H1 (cell line): Measurements from ENCODE around the gene C5AR1. TPM values are rescaled to one million over a fixed set of nuclear protein-coding genes. Genes with fewer than 3 reads are reported as not detected.

Experiments used
- CTCF ChIA-PET: fragments of 300-600 bp; sonication (Branson Sonifier 250); formaldehyde crosslinking; loops from one replicate; lab custom pipeline; 2021; ENCODE audit not compliant: partially characterized antibody; lab: Charles Lee
- POLR2A ChIA-PET: fragments of 300-600 bp; sonication (Branson Sonifier 250); formaldehyde crosslinking; loops from one replicate; lab custom pipeline; 2021; ENCODE audit warnings: inconsistent platforms; ENCODE audit not compliant: partially characterized antibody; lab: Charles Lee
- DNase-seq, 2 experiments: peaks; one replicate each; pipeline versions ENCODE4 v3.0.0 to v3.0.0-alpha.2; 2010 to 2022; ENCODE audit warnings: low spot score in 2 of 2, low read depth in 1 of 2, mixed read lengths in 1 of 2
- FAIRE-seq: peaks from 2 replicates; lab custom pipeline; 2011; peaks lifted over from hg19 to GRCh38; lab: Jason Lieb, UNC
- H2AFZ ChIP-seq: 2 replicates; pipeline ENCODE4 v1.8.1; 2012; ENCODE audit warnings: low read length, inconsistent platforms
- H2AK5ac ChIP-seq: 2 replicates; pipeline ENCODE4 v1.6.1; 2013; ENCODE audit warnings: low read depth, low read length
- H2BK120ac ChIP-seq: replicated peaks from 2 replicates; pipeline ENCODE3; 2013; ENCODE audit warnings: low read depth, low read length, inconsistent platforms
- H2BK12ac ChIP-seq: 2 replicates; pipeline ENCODE4 v1.6.1; 2013; ENCODE audit warnings: low read depth, low read length
- H2BK15ac ChIP-seq: 2 replicates; pipeline ENCODE4 v1.6.1; 2013; ENCODE audit warnings: low read length
- H2BK20ac ChIP-seq: 2 replicates; pipeline ENCODE4 v1.6.1; 2013; ENCODE audit warnings: low read length
- H2BK5ac ChIP-seq: 2 replicates; pipeline ENCODE4 v1.6.1; 2013; ENCODE audit warnings: low read depth, low read length
- H3K14ac ChIP-seq: 2 replicates; pipeline ENCODE4 v1.6.1; 2013; ENCODE audit warnings: inconsistent platforms; ENCODE audit not compliant: insufficient read length
- H3K18ac ChIP-seq: 2 replicates; pipeline ENCODE4 v1.6.1; 2013; ENCODE audit warnings: low read length; ENCODE audit errors: extremely low read depth
- H3K23ac ChIP-seq: 2 replicates; pipeline ENCODE4 v1.6.1; 2013; ENCODE audit warnings: inconsistent platforms; ENCODE audit not compliant: insufficient read length
- H3K23me2 ChIP-seq: 2 replicates; pipeline ENCODE4 v1.6.1; 2013; ENCODE audit warnings: low read depth, low read length
- H3K27ac ChIP-seq: 2 replicates; pipeline ENCODE4 v1.6.1; 2011; ENCODE audit warnings: low read depth, low read length, inconsistent platforms
- H3K27me3 ChIP-seq, 4 experiments: replicated peaks in 1 of 4; 1 replicate in 1 of 4; 2 replicates in 3 of 4; pipeline versions ENCODE4 v1.6.1 to v1.8.1; 2011 to 2013; ENCODE audit warnings: low read length in 3 of 4, mild to moderate bottlenecking in 3 of 4, inconsistent platforms in 2 of 4, mixed read lengths in 2 of 4, moderate library complexity in 1 of 4; ENCODE audit not compliant: control insufficient read depth in 3 of 4, insufficient read depth in 3 of 4; ENCODE audit errors: extremely low read depth in 1 of 4
- H3K36me3 ChIP-seq, 4 experiments: 2 replicates each; pipeline versions ENCODE4 v1.6.1 to v1.8.1; 2011 to 2013; ENCODE audit warnings: mild to moderate bottlenecking in 4 of 4, low read length in 3 of 4, moderate library complexity in 2 of 4, control low read depth in 1 of 4, inconsistent platforms in 1 of 4; ENCODE audit not compliant: insufficient read depth in 4 of 4, control insufficient read depth in 2 of 4
- H3K4ac ChIP-seq: replicated peaks from 2 replicates; pipeline ENCODE3; 2013; ENCODE audit warnings: low read length, low read depth, mixed read lengths, inconsistent platforms; ENCODE audit not compliant: insufficient read length
- H3K4me1 ChIP-seq, 4 experiments: replicated peaks in 1 of 4; 1 replicate in 1 of 4; 2 replicates in 3 of 4; pipeline versions ENCODE4 v1.6.1 to v1.8.1; 2011 to 2013; ENCODE audit warnings: low read length in 3 of 4, inconsistent platforms in 2 of 4, mixed read lengths in 1 of 4; ENCODE audit not compliant: insufficient read depth in 4 of 4, control insufficient read depth in 3 of 4
- H3K4me2 ChIP-seq, 2 experiments: 2 replicates each; pipeline versions ENCODE4 v1.6.1 to v1.8.1; 2011 to 2013; ENCODE audit warnings: low read depth in 2 of 2, low read length in 2 of 2, control low read depth in 1 of 2, inconsistent platforms in 1 of 2, mild to moderate bottlenecking in 1 of 2; ENCODE audit not compliant: insufficient read depth in 1 of 2
- H3K4me3 ChIP-seq, 4 experiments: fragments of 200-600, 300-600 bp in 1 of 4; sonication (generic), shearing (Covaris generic), sonication (Bioruptor Twin) in 1 of 4; 2 replicates each; pipeline versions ENCODE4 v1.5.1 to v1.8.1; 2011 to 2016; ENCODE audit warnings: low read length in 4 of 4, low read depth in 3 of 4, control low read depth in 2 of 4, inconsistent platforms in 2 of 4, mild to moderate bottlenecking in 2 of 4, mixed read lengths in 1 of 4, moderate library complexity in 1 of 4; ENCODE audit not compliant: insufficient read depth in 2 of 4; ENCODE audit errors: extremely low read depth in 1 of 4
- H3K56ac ChIP-seq: replicated peaks from 2 replicates; pipeline ENCODE3; 2013; ENCODE audit warnings: low read depth, mild to moderate bottlenecking, mixed read lengths, low read length, inconsistent platforms; ENCODE audit not compliant: insufficient read length
- H3K79me1 ChIP-seq: 2 replicates; pipeline ENCODE4 v1.6.1; 2013; ENCODE audit warnings: low read depth, low read length, control low read depth
- H3K79me2 ChIP-seq, 2 experiments: 2 replicates each; pipeline versions ENCODE4 v1.6.1 to v1.8.1; 2012 to 2013; ENCODE audit warnings: low read length in 2 of 2, mild to moderate bottlenecking in 2 of 2, inconsistent platforms in 1 of 2; ENCODE audit not compliant: insufficient read depth in 2 of 2, control insufficient read depth in 1 of 2
- H3K9ac ChIP-seq, 4 experiments: replicated peaks in 1 of 4; 1 replicate in 1 of 4; 2 replicates in 3 of 4; pipeline versions ENCODE4 v1.6.1 to v1.8.1; 2011 to 2013; ENCODE audit warnings: low read depth in 3 of 4, low read length in 3 of 4, control low read depth in 2 of 4, mild to moderate bottlenecking in 2 of 4, moderate library complexity in 2 of 4, inconsistent platforms in 1 of 4; ENCODE audit errors: extremely low read depth in 1 of 4
- H3K9me3 ChIP-seq, 2 experiments: 2 replicates each; pipeline versions ENCODE4 v1.6.1 to v1.8.1; 2012 to 2013; ENCODE audit warnings: mild to moderate bottlenecking in 2 of 2, moderate library complexity in 2 of 2, control low read depth in 1 of 2, inconsistent platforms in 1 of 2, low read depth in 1 of 2, low read length in 1 of 2, mixed read lengths in 1 of 2; ENCODE audit not compliant: insufficient read depth in 2 of 2
- H4K20me1 ChIP-seq, 2 experiments: replicated peaks in 1 of 2; 2 replicates each; pipeline versions ENCODE3 to v1.8.1; 2011 to 2013; ENCODE audit warnings: inconsistent platforms in 2 of 2, low read length in 2 of 2, mild to moderate bottlenecking in 1 of 2; ENCODE audit not compliant: insufficient read depth in 2 of 2, control insufficient read depth in 1 of 2
- H4K5ac ChIP-seq: 2 replicates; pipeline ENCODE4 v1.6.1; 2013; ENCODE audit warnings: low read length, low read depth, mixed read lengths, inconsistent platforms; ENCODE audit not compliant: insufficient read length
- H4K8ac ChIP-seq: 2 replicates; pipeline ENCODE4 v1.8.0; 2013; ENCODE audit warnings: mild to moderate bottlenecking, moderate library complexity, low read length, inconsistent platforms; ENCODE audit not compliant: insufficient read depth; ENCODE audit errors: extremely low read depth
- H4K91ac ChIP-seq: replicated peaks from 2 replicates; pipeline ENCODE3; 2013; ENCODE audit warnings: low read length, mixed read lengths, inconsistent platforms; ENCODE audit not compliant: insufficient read length
- ATF3 ChIP-seq: IDR thresholded peaks from 2 replicates; pipeline ENCODE4 v1.6.1; 2011; ENCODE audit warnings: low read depth, mild to moderate bottlenecking, low read length; ENCODE audit not compliant: insufficient read depth
- BACH1 ChIP-seq: IDR thresholded peaks from 2 replicates; pipeline ENCODE4 v1.6.1; 2012; ENCODE audit warnings: low read length, improper control_type of control experiment
- CEBPB ChIP-seq: IDR thresholded peaks from 2 replicates; pipeline ENCODE4 v1.6.1; 2012; ENCODE audit warnings: low read depth, low read length
- GABPA ChIP-seq: IDR thresholded peaks from 2 replicates; pipeline ENCODE4 v1.6.1; 2011; ENCODE audit warnings: mild to moderate bottlenecking, low read length, moderate library complexity, borderline replicate concordance; ENCODE audit not compliant: insufficient read depth
- HDAC6 ChIP-seq: IDR thresholded peaks from one replicate; pipeline ENCODE4 v1.7.1; 2012; ENCODE audit warnings: low read depth, mild to moderate bottlenecking, inconsistent platforms, low read length, moderate library complexity
- KDM4A ChIP-seq: IDR thresholded peaks from one replicate; pipeline ENCODE4 v1.7.1; 2012; ENCODE audit warnings: low read depth, mild to moderate bottlenecking, moderate library complexity, low read length, inconsistent platforms; ENCODE audit not compliant: severe bottlenecking
- KDM5A ChIP-seq: fragments of 200-600 bp; IDR thresholded peaks from 2 replicates; pipeline ENCODE4 v1.7.1; 2012; ENCODE audit warnings: mild to moderate bottlenecking, low read length, inconsistent platforms, mixed read lengths
- NRF1 ChIP-seq: IDR thresholded peaks from 2 replicates; pipeline ENCODE4 v1.6.1; 2011; ENCODE audit warnings: mild to moderate bottlenecking, low read depth, low read length, improper control_type of control experiment
- PHF8 ChIP-seq: fragments of 200-600 bp; sonication (generic); conservative IDR thresholded peaks from 2 replicates; pipeline ENCODE4 v1.7.1; 2012; ENCODE audit warnings: low read depth, mild to moderate bottlenecking, inconsistent platforms, low read length, moderate library complexity
- RBBP5 ChIP-seq: IDR thresholded peaks from 2 replicates; pipeline ENCODE4 v1.7.1; 2012; ENCODE audit warnings: low read depth, mild to moderate bottlenecking, inconsistent platforms, low read length, moderate library complexity, borderline replicate concordance
- RFX5 ChIP-seq: IDR thresholded peaks from 2 replicates; pipeline ENCODE4 v1.6.1; 2011; ENCODE audit warnings: low read depth, low read length, improper control_type of control experiment, borderline replicate concordance
- SIRT6 ChIP-seq: IDR thresholded peaks from one replicate; pipeline ENCODE4 v1.7.1; 2012; ENCODE audit warnings: low read length, inconsistent platforms
- SP1 ChIP-seq: IDR thresholded peaks from 2 replicates; pipeline ENCODE4 v1.6.1; 2011; ENCODE audit warnings: low read depth, low read length
- TAF7 ChIP-seq: optimal IDR thresholded peaks from 2 replicates; pipeline ENCODE3; 2011; ENCODE audit warnings: low read depth, mild to moderate bottlenecking, inconsistent platforms, low read length, moderate library complexity, borderline replicate concordance
- WGBS, 2 experiments: shearing (Covaris generic) in 1 of 2; methylation state at CpG; one replicate each; pipeline versions ENCODE4 v1.1.6 to v1.1.7; 2013 to 2015; ENCODE audit warnings: low lambda C conversion rate in 2 of 2, mixed read lengths in 2 of 2, inconsistent platforms in 1 of 2, low coverage in 1 of 2, missing lambda C conversion rate in 1 of 2; ENCODE audit not compliant: insufficient replicate concordance in 2 of 2, insufficient coverage in 1 of 2, insufficient read length in 1 of 2; ENCODE audit errors: extremely low coverage in 1 of 2, missing lambda C conversion rate in 1 of 2; 5-methylcytosine and 5-hydroxymethylcytosine counted together
- polyA plus RNA-seq, 7 experiments: library from polyadenylated mRNA; depleted of rRNA in 3 of 7; stranded (reverse) in 5 of 7; unstranded in 2 of 7; fragments of >200 nt in 5 of 7; fragments of 200-250 nt in 2 of 7; gene quantifications; 1 replicate in 5 of 7; 2 replicates in 1 of 7; 4 replicates in 1 of 7; pipeline versions ENCODE4 v1.2.1 to v1.2.3, GENCODE V29; 2011 to 2013; ENCODE audit warnings: missing spikeins in 2 of 7, mixed read lengths in 2 of 7
- total RNA-seq: library from RNA; stranded (reverse); fragmentation: NEBNext Ultra II Directional; extraction: Animal tissue kit (Norgen Biotek cat#: 25700); gene quantifications from 2 replicates; pipeline ENCODE4 v1.2.1, GENCODE V29; 2021

C5AR1 gene
- total and polyA plus RNA-seq, 2 of the 8 experiments (the other 6 are each of a cell fraction or from before 2014, with no cell fraction given): 0.20 TPM; not detected in 1

GRCh38 chr19:47302249-47302648, 7.4 kb upstream of the C5AR1 start:
- Histone ChIP-seq H3K4ac (no peak overlapping the region), H3K23me2 (no peaks in the 10 kb centered on the region), H3K9ac (no peak overlapping the region), H2BK120ac (no peak overlapping the region), H3K18ac (no peak overlapping the region), H2BK20ac (no peak overlapping the region), H3K79me1 (no peaks in the 10 kb centered on the region), H3K4me2 (no peak overlapping the region), H2BK5ac (no peak overlapping the region), H4K5ac (no peak overlapping the region), H3K27me3 (no peaks in the 10 kb centered on the region), H3K56ac (no peak overlapping the region), H3K14ac (no peak overlapping the region), H4K91ac (no peak overlapping the region), H4K20me1 (no peaks in the 10 kb centered on the region), H3K36me3 (no peaks in the 10 kb centered on the region), H2BK15ac (no peak overlapping the region), H3K4me1 (peaks cover 0 to 4% (median 0%) of the 10 kb centered on the region in 4 experiments; a peak in 2 of 7 replicates), H3K79me2 (no peaks in the 10 kb centered on the region), H2AK5ac (no peak overlapping the region), H3K27ac (no peak overlapping the region), H2BK12ac (no peak overlapping the region), H2AFZ (no peak overlapping the region), H3K23ac (no peak overlapping the region), H3K9me3 (no peaks in the 10 kb centered on the region), H4K8ac (no peak overlapping the region), H3K4me3 (no peak overlapping the region)
- POLR2A ChIA-PET: no interaction called here
- CTCF ChIA-PET: interaction anchor here (0.8 to 1.1 kb wide), 4 partner anchors 13 to 76 kb away, joined by 3 to 5 read pairs (median 3); no protein-coding TSS in a partner anchor
- DNase-seq: no peak
- no peak for FAIRE-seq
- 89% methylated on average over 10 of the region's 10 CpGs; no CpG with 5 or more reads in 1 of the 2 experiments for WGBS, 2 experiments
- TF ChIP-seq TAF7: no peak
- TF ChIP-seq NRF1: no peak
- no peak for TF ChIP-seq PHF8
- TF ChIP-seq KDM5A: no peak
- no peak for TF ChIP-seq KDM4A
- no peak for TF ChIP-seq SIRT6
- TF ChIP-seq RBBP5: no peak
- TF ChIP-seq CEBPB: no peak
- no peak for TF ChIP-seq BACH1
- no peak for TF ChIP-seq GABPA
- no peak for TF ChIP-seq SP1
- no peak for TF ChIP-seq HDAC6
- TF ChIP-seq RFX5: no peak
- no peak for TF ChIP-seq ATF3
